ENCODE measurements around the gene ZNRF3.
"Not testable (repeated sequence)": the region's sequence is repeated elsewhere in the genome, so short reads cannot be mapped to it uniquely, and the experiment has no call there.

ZNRF3 gene

GRCh38 chr22:29030618-29031226, 147.3 kb downstream of the ZNRF3 start:
- DNase-seq (ENCODE audit: low read depth) = no peak
- TF ChIP-seq CTCF (IDR thresholded peaks at IDR 0.05; ENCODE audit: low read depth, low read length, missing control alignments) = no peak
- no peak overlapping the region for H3K4me3 ChIP-seq (ENCODE audit: low read depth, low read length)

- no peak for TF ChIP-seq CTCF (IDR thresholded peaks at IDR 0.05; ENCODE audit: low read depth, low read length, missing control alignments)
- H3K4me3 ChIP-seq (ENCODE audit: low read depth, low read length) = no peak overlapping the region
- DNase-seq (ENCODE audit: low read depth) = no peak
These were observed 148.0 kb downstream of the ZNRF3 start for GRCh38 chr22:29031227-29032011.

- TF ChIP-seq CTCF (IDR thresholded peaks at IDR 0.05; ENCODE audit: low read depth, low read length, missing control alignments) = no peak
- no peak for DNase-seq (ENCODE audit: low read depth)
- no peak overlapping the region for H3K4me3 ChIP-seq (ENCODE audit: low read depth, low read length)
These were observed 148.7 kb downstream of the ZNRF3 start for GRCh38 chr22:29032014-29032475.

GRCh38 chr22:29032584-29032983, 149.2 kb downstream of the ZNRF3 start:
- TF ChIP-seq CTCF (IDR thresholded peaks at IDR 0.05; ENCODE audit: low read depth, low read length, missing control alignments) = no peak
- H3K4me3 ChIP-seq (ENCODE audit: low read depth, low read length) = no peak overlapping the region
- DNase-seq (ENCODE audit: low read depth) = no peak

- TF ChIP-seq CTCF (IDR thresholded peaks at IDR 0.05; ENCODE audit: low read depth, low read length, missing control alignments) = no peak
- DNase-seq (ENCODE audit: low read depth) = no peak
- no peak overlapping the region for H3K4me3 ChIP-seq (ENCODE audit: low read depth, low read length)
These were observed 154.1 kb downstream of the ZNRF3 start for GRCh38 chr22:29037340-29037932.

GRCh38 chr22:29039148-29039547, 155.8 kb downstream of the ZNRF3 start:
- no peak for DNase-seq (ENCODE audit: low read depth)
- no peak overlapping the region for H3K4me3 ChIP-seq (ENCODE audit: low read depth, low read length)
- TF ChIP-seq CTCF (IDR thresholded peaks at IDR 0.05; ENCODE audit: low read depth, low read length, missing control alignments) = no peak

- H3K4me3 ChIP-seq (ENCODE audit: low read depth, low read length); DNase-seq (ENCODE audit: low read depth): not testable (repeated sequence)
These were observed 156.3 kb downstream of the ZNRF3 start for GRCh38 chr22:29039684-29040083.

All from GM12864 (cell line).